ENCODE measurements around the gene EML5. TPM values are rescaled to one million over a fixed set of nuclear protein-coding genes. Genes with fewer than 3 reads are reported as not detected.
A peak's percentile ranks its signal among the peaks of the same experiment; 100 is the strongest.

The EML5 gene
- total and polyA plus RNA-seq, 2 donors (not counting 3 experiments of a cell fraction or from before 2014, with no cell fraction given) = not detected

- TF ChIP-seq JUN (IDR thresholded peaks at IDR 0.05; ENCODE audit: borderline replicate concordance, insufficient read depth, insufficient read length, low read depth) (no peak), FOS (IDR thresholded peaks at IDR 0.05; ENCODE audit: borderline replicate concordance, insufficient read depth, low read length) (no peak), CTCF (IDR thresholded peaks at IDR 0.05; ENCODE audit: extremely low read depth in 1 of 2, insufficient read depth in 1 of 2, low read depth in 1 of 2, low read length in 2 of 2) (no peak), EZH2 (IDR thresholded peaks at IDR 0.05; ENCODE audit: borderline replicate concordance, low read depth, low read length, severe bottlenecking) (no peak), POLR2A (IDR thresholded peaks at IDR 0.05; ENCODE audit: low read depth, low read length) (no peak), GATA2 (IDR thresholded peaks at IDR 0.05; ENCODE audit: insufficient read depth, insufficient read length, low read depth, low read length) (no peak), MAX (IDR thresholded peaks at IDR 0.05; ENCODE audit: insufficient read depth, insufficient read length) (no peak)
- dilution Hi-C loops (cut with MboI; ENCODE audit: extremely low pct_ligation_motif_present, low sequenced_read_pairs) = no loop called here
- FAIRE-seq = peak; percentile 15
- Histone ChIP-seq H2AFZ (ENCODE audit: low read depth, low read length) (peak overlapping the region; percentile 9), H3K27me3 (ENCODE audit: control insufficient read depth in 2 of 2, insufficient read depth in 2 of 2, low read length in 2 of 2) (no peaks in the 10 kb centered on the region), H3K27ac (ENCODE audit: insufficient read depth, low read depth, low read length) (no peak overlapping the region), H3K9me1 (replicated peaks; ENCODE audit: control insufficient read depth, extremely low read depth, insufficient read depth, low read length) (no peaks in the 10 kb centered on the region), H3K9me3 (replicated peaks; ENCODE audit: control insufficient read depth, insufficient read depth, low read length) (no peaks in the 10 kb centered on the region), H3K79me2 (ENCODE audit: control insufficient read depth, insufficient read depth, low read length) (no peaks in the 10 kb centered on the region), H3K36me3 (ENCODE audit: control insufficient read depth in 2 of 2, extremely low read depth in 1 of 2, insufficient read depth in 2 of 2, low read length in 2 of 2) (no peaks in the 10 kb centered on the region), H3K4me3 (replicated peaks in 1 of 3; ENCODE audit: insufficient read depth in 1 of 3, low read depth in 1 of 3, low read length in 3 of 3) (no peak overlapping the region), H3K9ac (replicated peaks; ENCODE audit: extremely low read depth, insufficient read depth, low read length) (no peak overlapping the region), H3K4me1 (ENCODE audit: control insufficient read depth, extremely low read depth, insufficient read depth, low read length) (no peaks in the 10 kb centered on the region), H4K20me1 (replicated peaks; ENCODE audit: control insufficient read depth, extremely low read depth, insufficient read depth, low read length) (no peaks in the 10 kb centered on the region), H3K4me2 (ENCODE audit: insufficient read depth, low read length) (no peak overlapping the region)
- CTCF ChIA-PET = no interaction called here
- POLR2A ChIA-PET = no interaction called here
- BruUV-seq (replicated peaks) = no TSS peak
- intact Hi-C loops (cut with micrococcal nuclease) = no loop called here
- peak; percentile 34 for DNase-seq (ENCODE audit: low read depth, low spot score)
Observed at GRCh38 chr14:88630565-88630964, 162.2 kb downstream of the EML5 start.

All from endothelial cell of umbilical vein (primary cell).